Testis (tissue), 2 donors: Measurements from ENCODE around the gene IQGAP1.

Experiments used
- CTCF ChIP-seq, 3 experiments: fragments of 450-650 bp in 2 of 3; fragments of 200-600 bp in 1 of 3; sonication (generic) in 1 of 3; IDR thresholded peaks; one replicate each; pipeline ENCODE4 v1.5.1; 2016 to 2019; ENCODE audit warnings: antibody characterized with exemption in 3 of 3, mild to moderate bottlenecking in 2 of 3, moderate library complexity in 1 of 3
- POLR2A ChIP-seq: fragments of 450-650 bp; IDR thresholded peaks from one replicate; pipeline ENCODE4 v1.6.1; 2017; ENCODE audit warnings: antibody characterized with exemption, mild to moderate bottlenecking, moderate library complexity

DNA sequence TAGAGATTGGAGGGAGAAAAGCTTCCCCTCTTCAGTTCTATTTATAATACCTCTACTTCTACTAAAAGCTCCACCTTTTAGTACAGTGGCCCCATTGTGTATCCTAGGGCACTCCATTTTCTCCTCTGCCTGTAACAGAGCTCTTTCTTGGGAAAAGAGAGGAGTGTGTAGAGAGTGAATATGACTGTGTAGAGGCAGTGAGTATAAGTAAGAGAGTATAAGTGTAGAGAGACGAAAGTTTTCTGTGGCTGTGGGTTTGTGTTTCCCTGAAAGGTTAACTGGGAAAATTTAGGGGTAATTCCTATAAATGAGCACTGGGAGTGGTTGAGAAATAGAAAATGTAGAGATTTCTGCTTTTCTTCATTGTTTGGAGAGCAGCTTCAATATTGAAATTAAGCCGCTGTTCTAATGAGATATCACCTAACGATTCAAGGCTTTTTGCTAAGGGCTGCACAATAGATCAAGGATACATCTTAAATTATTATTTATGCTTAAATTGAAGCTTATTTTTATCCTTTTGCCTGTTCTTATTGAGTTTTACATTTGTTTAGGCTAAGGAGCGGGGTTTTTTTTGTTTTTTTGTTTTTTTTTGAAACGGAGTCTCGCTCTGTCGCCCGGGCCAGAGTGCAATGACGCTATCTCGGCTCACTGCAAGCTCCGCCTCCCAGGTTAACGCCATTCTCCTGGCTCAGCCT is 6.9 kb downstream of the IQGAP1 start:
- TF ChIP-seq CTCF (IDR thresholded peaks at IDR 0.05) (no peak), POLR2A (no peak)
